H9 (cell line): Measurements from ENCODE around the gene HTT-AS. TPM values are rescaled to one million over a fixed set of nuclear protein-coding genes. Genes with fewer than 3 reads are reported as not detected.

Source experiments
- DNase-seq: peaks from one replicate; pipeline ENCODE4 v3.0.0-alpha.2; 2017
- H2AFZ ChIP-seq: one replicate; pipeline ENCODE4 v1.6.1; 2013; ENCODE audit warnings: mild to moderate bottlenecking, low read length, control low read depth, moderate library complexity
- H2AK5ac ChIP-seq: 2 replicates; pipeline ENCODE4 v1.6.1; 2013; ENCODE audit warnings: low read length, control low read depth, mixed read lengths; ENCODE audit not compliant: insufficient read length
- H2BK120ac ChIP-seq: one replicate; pipeline ENCODE4 v1.6.1; 2013; ENCODE audit warnings: low read depth, mild to moderate bottlenecking, low read length, control low read depth, inconsistent platforms; ENCODE audit not compliant: poor library complexity, severe bottlenecking
- H2BK12ac ChIP-seq: 2 replicates; pipeline ENCODE4 v1.6.1; 2013; ENCODE audit warnings: low read length, control low read depth, mixed read lengths, low read depth; ENCODE audit not compliant: insufficient read length
- H2BK15ac ChIP-seq: 2 replicates; pipeline ENCODE4 v1.6.1; 2013; ENCODE audit warnings: low read depth, low read length, control low read depth
- H2BK20ac ChIP-seq: one replicate; pipeline ENCODE4 v1.6.1; 2013; ENCODE audit warnings: low read depth, mild to moderate bottlenecking, low read length, control low read depth, inconsistent platforms; ENCODE audit not compliant: poor library complexity, severe bottlenecking
- H2BK5ac ChIP-seq: 2 replicates; pipeline ENCODE4 v1.6.1; 2013; ENCODE audit warnings: low read length, control low read depth, mixed read lengths; ENCODE audit not compliant: insufficient read length
- H3K14ac ChIP-seq: 2 replicates; pipeline ENCODE4 v1.6.1; 2013; ENCODE audit warnings: low read length, control low read depth; ENCODE audit not compliant: insufficient read depth
- H3K18ac ChIP-seq: 2 replicates; pipeline ENCODE4 v1.6.1; 2013; ENCODE audit warnings: low read depth, mild to moderate bottlenecking, mixed read lengths, low read length, control low read depth; ENCODE audit not compliant: insufficient read length
- H3K23ac ChIP-seq: 2 replicates; pipeline ENCODE4 v1.6.1; 2013; ENCODE audit warnings: low read length, control low read depth, mixed read lengths, low read depth; ENCODE audit not compliant: insufficient read length
- H3K23me2 ChIP-seq: 2 replicates; pipeline ENCODE4 v1.6.1; 2013; ENCODE audit warnings: low read depth, mild to moderate bottlenecking, mixed read lengths, low read length, control low read depth; ENCODE audit not compliant: insufficient read length, poor library complexity, severe bottlenecking
- H3K27ac ChIP-seq: 2 replicates; pipeline ENCODE4 v1.5.1; 2013; ENCODE audit warnings: low read length, control low read depth, mixed read lengths, low read depth; ENCODE audit not compliant: insufficient read length
- H3K27me3 ChIP-seq: 2 replicates; pipeline ENCODE4 v1.6.1; 2013; ENCODE audit warnings: low read length, control low read depth, inconsistent platforms; ENCODE audit not compliant: insufficient read depth
- H3K4ac ChIP-seq: 2 replicates; pipeline ENCODE4 v1.6.1; 2013; ENCODE audit warnings: low read depth, mild to moderate bottlenecking, control low read depth, inconsistent platforms, low read length, moderate library complexity
- H3K4me1 ChIP-seq: 2 replicates; pipeline ENCODE4 v1.6.1; 2013; ENCODE audit warnings: low read length, control low read depth, inconsistent platforms; ENCODE audit not compliant: insufficient read depth
- H3K4me2 ChIP-seq: 2 replicates; pipeline ENCODE4 v1.6.1; 2013; ENCODE audit warnings: low read length, control low read depth, mixed read lengths; ENCODE audit not compliant: insufficient read length, insufficient read depth
- H3K56ac ChIP-seq: 2 replicates; pipeline ENCODE4 v1.6.1; 2013; ENCODE audit warnings: low read depth, mild to moderate bottlenecking, mixed read lengths, low read length, control low read depth; ENCODE audit not compliant: insufficient read length
- H3K79me1 ChIP-seq: 2 replicates; pipeline ENCODE4 v1.6.1; 2013; ENCODE audit warnings: low read depth, mild to moderate bottlenecking, moderate library complexity, low read length, control low read depth, inconsistent platforms; ENCODE audit not compliant: insufficient read depth, poor library complexity, severe bottlenecking
- H3K79me2 ChIP-seq: 2 replicates; pipeline ENCODE4 v1.6.1; 2013; ENCODE audit warnings: low read length, control low read depth, inconsistent platforms; ENCODE audit not compliant: insufficient read depth
- H3K9ac ChIP-seq: 2 replicates; pipeline ENCODE4 v1.6.1; 2013; ENCODE audit warnings: low read length, control low read depth, mixed read lengths; ENCODE audit not compliant: insufficient read length; ENCODE audit errors: extremely low read depth
- H3K9me3 ChIP-seq: one replicate; pipeline ENCODE4 v1.6.1; 2013; ENCODE audit warnings: low read depth, low read length, inconsistent platforms; ENCODE audit not compliant: control insufficient read depth
- H3T11ph ChIP-seq: one replicate; pipeline ENCODE4 v1.6.1; 2013; ENCODE audit warnings: mild to moderate bottlenecking, low read length, control low read depth, inconsistent platforms
- H4K20me1 ChIP-seq: one replicate; pipeline ENCODE4 v1.6.1; 2013; ENCODE audit not compliant: control insufficient read depth, insufficient read length, insufficient read depth
- H4K5ac ChIP-seq: 2 replicates; pipeline ENCODE4 v1.6.1; 2013; ENCODE audit warnings: low read depth, mild to moderate bottlenecking, mixed read lengths, low read length, control low read depth; ENCODE audit not compliant: insufficient read length
- H4K8ac ChIP-seq: replicated peaks from 2 replicates; pipeline ENCODE4 v1.6.1; 2013; ENCODE audit warnings: low read length, control low read depth, mixed read lengths, low read depth; ENCODE audit not compliant: insufficient read length
- H4K91ac ChIP-seq: 2 replicates; pipeline ENCODE4 v1.6.1; 2013; ENCODE audit warnings: low read depth, mild to moderate bottlenecking, moderate library complexity, mixed read lengths, low read length, control low read depth; ENCODE audit not compliant: insufficient read length
- H3K27ac Mint-ChIP-seq, 3 experiments: 2 replicates in 2 of 3; 3 replicates in 1 of 3; pipeline ENCODE4 v1.8.0; 2020 to 2021; ENCODE audit warnings: mixed read lengths in 3 of 3, mild to moderate bottlenecking in 1 of 3, moderate library complexity in 1 of 3
- H3K27me3 Mint-ChIP-seq: 2 replicates; pipeline ENCODE4 v1.8.0; 2021; ENCODE audit warnings: low read depth, mild to moderate bottlenecking, moderate library complexity, mixed read lengths
- H3K36me3 Mint-ChIP-seq, 3 experiments: 2 replicates in 2 of 3; 3 replicates in 1 of 3; pipeline ENCODE4 v1.8.0; 2020 to 2021; ENCODE audit warnings: low read depth in 3 of 3, mixed read lengths in 3 of 3; ENCODE audit not compliant: insufficient read depth in 1 of 3
- H3K4me1 Mint-ChIP-seq, 2 experiments: 2 replicates each; pipeline ENCODE4 v1.8.0; 2020; ENCODE audit warnings: mixed read lengths in 2 of 2
- H3K4me3 Mint-ChIP-seq, 2 experiments: 2 replicates in 1 of 2; 3 replicates in 1 of 2; pipeline ENCODE4 v1.8.0; 2020 to 2021; ENCODE audit warnings: mild to moderate bottlenecking in 2 of 2, mixed read lengths in 2 of 2, moderate library complexity in 1 of 2
- H3K9me3 Mint-ChIP-seq, 2 experiments: 2 replicates in 1 of 2; 3 replicates in 1 of 2; pipeline ENCODE4 v1.8.0; 2020; ENCODE audit warnings: mild to moderate bottlenecking in 2 of 2, mixed read lengths in 2 of 2, moderate library complexity in 1 of 2
- CTCF ChIP-seq: fragments of 200-600 bp; sonication (generic); conservative IDR thresholded peaks from 3 replicates; pipeline ENCODE4 v1.8.0; 2021; ENCODE audit warnings: antibody characterized with exemption, mild to moderate bottlenecking
- WGBS: extraction: QIAGEN DNeasy Blood & Tissue Kit; methylation state at CpG from one replicate; pipeline ENCODE4 v1.1.7; 2013; ENCODE audit warnings: missing lambda C conversion rate, low lambda C conversion rate, mixed read lengths; ENCODE audit not compliant: insufficient read length; ENCODE audit errors: extremely low coverage; 5-methylcytosine and 5-hydroxymethylcytosine counted together
- total RNA-seq: library from RNA; stranded (reverse); gene quantifications from 2 replicates; pipeline ENCODE4 v1.2.1, GENCODE V29; 2021

Gene HTT-AS
- total RNA-seq, 1 experiment from 2014 or later, result not detected

- H3K18ac ChIP-seq, result peak overlapping the region; percentile 59
- H3K4ac ChIP-seq, result no peak overlapping the region
- no peak overlapping the region for H3K56ac ChIP-seq
- no peak overlapping the region; the same call in 1 of the 2 replicates for H2BK15ac ChIP-seq
- H4K91ac ChIP-seq, result no peak overlapping the region
- no peak overlapping the region for H2BK20ac ChIP-seq
- no peak overlapping the region for H3K23ac ChIP-seq
- no peak overlapping the region for H4K5ac ChIP-seq
- H2BK120ac ChIP-seq, result peak overlapping the region; percentile 24
- H2AK5ac ChIP-seq, result no peak overlapping the region
- Mint-ChIP-seq H3K4me1 (peaks cover 11 to 14% of the 10 kb centered on the region in 2 experiments), H3K9me3 (no peaks in the 10 kb centered on the region), H3K36me3 (no peaks in the 10 kb centered on the region; a peak in 3 of 7 replicates), H3K4me3 (peak overlapping the region; percentile 92 to 96), H3K27me3 (peaks cover 1% of the 10 kb centered on the region; the same call in 1 of the 2 replicates), H3K27ac (peak overlapping the region; percentile 97 to 99 (median 98))
- peak overlapping the region; percentile 64 for H2BK5ac ChIP-seq
- H3K9me3 ChIP-seq, result no peaks in the 10 kb centered on the region
- peak overlapping the region; percentile 73 for H3K9ac ChIP-seq
- no peaks in the 10 kb centered on the region; the same call in 1 of the 2 replicates for H3K4me1 ChIP-seq
- DNase-seq, result peak; percentile 83
- no peak overlapping the region for H4K8ac ChIP-seq
- TF ChIP-seq CTCF, result no peak
- no peaks in the 10 kb centered on the region for H3K27me3 ChIP-seq
- H4K20me1 ChIP-seq, result peaks cover 2% of the 10 kb centered on the region
- no peak overlapping the region for H3K27ac ChIP-seq
- peak overlapping the region; percentile 32 for H3K14ac ChIP-seq
- peaks cover 25% of the 10 kb centered on the region; the same call in 1 of the 2 replicates for H3K79me2 ChIP-seq
- no peak overlapping the region for H3T11ph ChIP-seq
- peak overlapping the region; percentile 97 for H3K4me2 ChIP-seq
- peaks cover 12% of the 10 kb centered on the region for H3K79me1 ChIP-seq
- WGBS, result no CpG with 5 or more reads among the region's 60 CpGs
- H3K23me2 ChIP-seq, result peaks cover 8% of the 10 kb centered on the region
- no peak overlapping the region for H2AFZ ChIP-seq
- no peak overlapping the region for H2BK12ac ChIP-seq
Observed at GRCh38 chr4:3074846-3075651, 711 bp upstream of the HTT-AS start.
